Liver (tissue), 3 donors: Measurements from ENCODE around the gene POLR2H.

Source experiments
- EGR1 ChIP-seq, 2 donors: IDR thresholded peaks; 2 replicates each; pipeline ENCODE4 v1.6.1; 2016 to 2018; ENCODE audit warnings: antibody characterized with exemption in 2 of 2, low read depth in 2 of 2
- HNF4A ChIP-seq, 2 donors: conservative IDR thresholded peaks; 2 replicates each; pipeline ENCODE4 v1.6.1; 2016; ENCODE audit warnings: antibody characterized with exemption in 2 of 2, mild to moderate bottlenecking in 2 of 2
- NR2F2 ChIP-seq: IDR thresholded peaks from 2 replicates; pipeline ENCODE4 v1.6.1; 2016; ENCODE audit warnings: antibody characterized with exemption
- RXRA ChIP-seq, 2 donors: IDR thresholded peaks; 2 replicates each; pipeline ENCODE4 v1.6.1; 2017 to 2018; ENCODE audit warnings: antibody characterized with exemption in 2 of 2, mild to moderate bottlenecking in 1 of 2
- SP1 ChIP-seq: IDR thresholded peaks from 2 replicates; pipeline ENCODE4 v1.6.1; 2018; ENCODE audit warnings: antibody characterized with exemption, mild to moderate bottlenecking
- TAF1 ChIP-seq: conservative IDR thresholded peaks from 2 replicates; pipeline ENCODE4 v1.6.1; 2016; ENCODE audit warnings: antibody characterized with exemption, mild to moderate bottlenecking
- TF ChIP-seq, protein P1 (sequence below): fragments of 150-350 bp; IDR thresholded peaks from 2 replicates; pipeline ENCODE4 v1.5.1; 2017; ENCODE audit warnings: improper control_type of control experiment, low read depth, low read length; ENCODE audit not compliant: missing input control
- TF ChIP-seq, protein P2 (sequence below): IDR thresholded peaks from 2 replicates; pipeline ENCODE4 v1.6.1; 2016; ENCODE audit warnings: antibody characterized with exemption
- TF ChIP-seq, protein P3 (sequence below): IDR thresholded peaks from 2 replicates; pipeline ENCODE4 v1.6.1; 2016; ENCODE audit warnings: antibody characterized with exemption, mild to moderate bottlenecking
- donor health status: healthy.
- donor health status: healthy.

DNA sequence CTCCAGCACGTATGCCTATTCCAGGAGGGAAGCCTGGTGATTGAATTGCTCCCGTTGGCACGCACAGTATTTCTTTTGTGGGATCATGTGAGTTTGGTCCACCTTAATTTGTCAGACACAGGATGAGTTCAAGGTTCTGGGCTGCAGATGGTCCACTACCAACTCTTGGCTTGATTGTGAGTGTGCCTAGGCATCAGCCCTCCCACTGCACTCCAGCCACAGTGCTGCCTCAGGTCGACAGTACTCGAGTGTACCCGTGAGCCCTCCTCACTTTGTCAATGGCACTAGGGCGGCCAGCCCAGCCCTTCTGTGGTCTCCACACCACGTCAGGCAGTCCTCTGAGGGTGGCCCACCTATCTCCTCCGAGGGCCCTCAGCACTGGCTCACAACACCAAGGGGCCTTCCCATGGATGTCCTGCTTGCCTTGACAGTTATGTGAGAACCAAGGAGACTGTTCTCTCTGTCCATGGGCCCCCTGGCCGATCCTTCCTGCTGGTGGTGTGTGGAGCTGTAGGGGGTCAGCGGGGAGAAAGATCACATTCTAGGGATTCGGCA, 48.5 kb downstream of the POLR2H start:
- TF ChIP-seq, protein P1, sequence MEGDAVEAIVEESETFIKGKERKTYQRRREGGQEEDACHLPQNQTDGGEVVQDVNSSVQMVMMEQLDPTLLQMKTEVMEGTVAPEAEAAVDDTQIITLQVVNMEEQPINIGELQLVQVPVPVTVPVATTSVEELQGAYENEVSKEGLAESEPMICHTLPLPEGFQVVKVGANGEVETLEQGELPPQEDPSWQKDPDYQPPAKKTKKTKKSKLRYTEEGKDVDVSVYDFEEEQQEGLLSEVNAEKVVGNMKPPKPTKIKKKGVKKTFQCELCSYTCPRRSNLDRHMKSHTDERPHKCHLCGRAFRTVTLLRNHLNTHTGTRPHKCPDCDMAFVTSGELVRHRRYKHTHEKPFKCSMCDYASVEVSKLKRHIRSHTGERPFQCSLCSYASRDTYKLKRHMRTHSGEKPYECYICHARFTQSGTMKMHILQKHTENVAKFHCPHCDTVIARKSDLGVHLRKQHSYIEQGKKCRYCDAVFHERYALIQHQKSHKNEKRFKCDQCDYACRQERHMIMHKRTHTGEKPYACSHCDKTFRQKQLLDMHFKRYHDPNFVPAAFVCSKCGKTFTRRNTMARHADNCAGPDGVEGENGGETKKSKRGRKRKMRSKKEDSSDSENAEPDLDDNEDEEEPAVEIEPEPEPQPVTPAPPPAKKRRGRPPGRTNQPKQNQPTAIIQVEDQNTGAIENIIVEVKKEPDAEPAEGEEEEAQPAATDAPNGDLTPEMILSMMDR = no peak
- TF ChIP-seq, protein P2, sequence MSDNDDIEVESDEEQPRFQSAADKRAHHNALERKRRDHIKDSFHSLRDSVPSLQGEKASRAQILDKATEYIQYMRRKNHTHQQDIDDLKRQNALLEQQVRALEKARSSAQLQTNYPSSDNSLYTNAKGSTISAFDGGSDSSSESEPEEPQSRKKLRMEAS = no peak
- TF ChIP-seq RXRA (IDR thresholded peaks at IDR 0.05) (no peak), SP1 (no peak), TAF1 (no peak), HNF4A (conservative IDR thresholded peaks at IDR 0.05) (no peak), EGR1 (IDR thresholded peaks at IDR 0.05; ENCODE audit: low read depth in 2 of 2) (no peak), NR2F2 (no peak)
- TF ChIP-seq, protein P3, sequence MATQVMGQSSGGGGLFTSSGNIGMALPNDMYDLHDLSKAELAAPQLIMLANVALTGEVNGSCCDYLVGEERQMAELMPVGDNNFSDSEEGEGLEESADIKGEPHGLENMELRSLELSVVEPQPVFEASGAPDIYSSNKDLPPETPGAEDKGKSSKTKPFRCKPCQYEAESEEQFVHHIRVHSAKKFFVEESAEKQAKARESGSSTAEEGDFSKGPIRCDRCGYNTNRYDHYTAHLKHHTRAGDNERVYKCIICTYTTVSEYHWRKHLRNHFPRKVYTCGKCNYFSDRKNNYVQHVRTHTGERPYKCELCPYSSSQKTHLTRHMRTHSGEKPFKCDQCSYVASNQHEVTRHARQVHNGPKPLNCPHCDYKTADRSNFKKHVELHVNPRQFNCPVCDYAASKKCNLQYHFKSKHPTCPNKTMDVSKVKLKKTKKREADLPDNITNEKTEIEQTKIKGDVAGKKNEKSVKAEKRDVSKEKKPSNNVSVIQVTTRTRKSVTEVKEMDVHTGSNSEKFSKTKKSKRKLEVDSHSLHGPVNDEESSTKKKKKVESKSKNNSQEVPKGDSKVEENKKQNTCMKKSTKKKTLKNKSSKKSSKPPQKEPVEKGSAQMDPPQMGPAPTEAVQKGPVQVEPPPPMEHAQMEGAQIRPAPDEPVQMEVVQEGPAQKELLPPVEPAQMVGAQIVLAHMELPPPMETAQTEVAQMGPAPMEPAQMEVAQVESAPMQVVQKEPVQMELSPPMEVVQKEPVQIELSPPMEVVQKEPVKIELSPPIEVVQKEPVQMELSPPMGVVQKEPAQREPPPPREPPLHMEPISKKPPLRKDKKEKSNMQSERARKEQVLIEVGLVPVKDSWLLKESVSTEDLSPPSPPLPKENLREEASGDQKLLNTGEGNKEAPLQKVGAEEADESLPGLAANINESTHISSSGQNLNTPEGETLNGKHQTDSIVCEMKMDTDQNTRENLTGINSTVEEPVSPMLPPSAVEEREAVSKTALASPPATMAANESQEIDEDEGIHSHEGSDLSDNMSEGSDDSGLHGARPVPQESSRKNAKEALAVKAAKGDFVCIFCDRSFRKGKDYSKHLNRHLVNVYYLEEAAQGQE = no peak
